ENCODE measurements around the gene UFM1. TPM values are rescaled to one million over a fixed set of nuclear protein-coding genes. Genes with fewer than 3 reads are reported as not detected.

UFM1 gene
- polyA plus RNA-seq, 3 donors: 36.0 to 56.6 (median 41.8) TPM

DNA sequence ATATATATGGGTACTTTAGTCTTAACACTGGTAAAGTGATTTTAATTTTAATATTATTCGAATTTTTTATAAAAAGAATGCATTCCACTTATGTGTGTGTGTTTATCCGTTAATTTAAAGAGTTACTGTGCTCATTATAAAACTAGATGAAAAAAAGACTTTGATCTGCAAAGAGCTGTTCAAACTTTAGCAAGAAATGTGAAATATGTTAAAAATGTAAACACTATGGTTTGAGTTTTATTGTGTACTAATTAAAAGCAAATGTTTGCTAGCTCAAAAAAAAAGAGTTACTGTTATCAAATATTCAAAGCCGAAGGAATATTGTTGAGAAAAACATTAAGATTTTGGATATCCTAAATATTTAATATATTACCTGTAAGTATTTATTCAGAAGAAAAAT is 34.5 kb downstream of the UFM1 start:
- H3K27ac ChIP-seq (ENCODE audit: low read depth in 1 of 2, low read length in 2 of 2): no peak overlapping the region
- Mint-ChIP-seq H3K9me3 (no peaks in the 10 kb centered on the region), H3K4me1 (no peaks in the 10 kb centered on the region), H3K27me3 (ENCODE audit: low read depth in 3 of 3) (peaks cover 0 to 6% (median 2%) of the 10 kb centered on the region in 3 donors), H3K27ac (no peak overlapping the region), H3K4me3 (no peak overlapping the region), H3K36me3 (no peaks in the 10 kb centered on the region)
- H4K20me1 ChIP-seq (ENCODE audit: insufficient read depth, low read length): no peaks in the 10 kb centered on the region
- peaks cover 0 to 3% of the 10 kb centered on the region in 2 donors for H3K27me3 ChIP-seq (ENCODE audit: control insufficient read depth in 2 of 2, insufficient read depth in 2 of 2, low read length in 2 of 2)
- H3K79me2 ChIP-seq (ENCODE audit: insufficient read depth, low read length): no peaks in the 10 kb centered on the region
- TF ChIP-seq, protein P1, sequence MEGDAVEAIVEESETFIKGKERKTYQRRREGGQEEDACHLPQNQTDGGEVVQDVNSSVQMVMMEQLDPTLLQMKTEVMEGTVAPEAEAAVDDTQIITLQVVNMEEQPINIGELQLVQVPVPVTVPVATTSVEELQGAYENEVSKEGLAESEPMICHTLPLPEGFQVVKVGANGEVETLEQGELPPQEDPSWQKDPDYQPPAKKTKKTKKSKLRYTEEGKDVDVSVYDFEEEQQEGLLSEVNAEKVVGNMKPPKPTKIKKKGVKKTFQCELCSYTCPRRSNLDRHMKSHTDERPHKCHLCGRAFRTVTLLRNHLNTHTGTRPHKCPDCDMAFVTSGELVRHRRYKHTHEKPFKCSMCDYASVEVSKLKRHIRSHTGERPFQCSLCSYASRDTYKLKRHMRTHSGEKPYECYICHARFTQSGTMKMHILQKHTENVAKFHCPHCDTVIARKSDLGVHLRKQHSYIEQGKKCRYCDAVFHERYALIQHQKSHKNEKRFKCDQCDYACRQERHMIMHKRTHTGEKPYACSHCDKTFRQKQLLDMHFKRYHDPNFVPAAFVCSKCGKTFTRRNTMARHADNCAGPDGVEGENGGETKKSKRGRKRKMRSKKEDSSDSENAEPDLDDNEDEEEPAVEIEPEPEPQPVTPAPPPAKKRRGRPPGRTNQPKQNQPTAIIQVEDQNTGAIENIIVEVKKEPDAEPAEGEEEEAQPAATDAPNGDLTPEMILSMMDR (IDR thresholded peaks at IDR 0.05): no peak
- H3K9ac ChIP-seq (ENCODE audit: insufficient read depth, low read length, poor library complexity, severe bottlenecking): no peak overlapping the region
- no peaks in the 10 kb centered on the region for H3K4me1 ChIP-seq (ENCODE audit: control insufficient read depth in 1 of 2, insufficient read depth in 2 of 2, low read length in 2 of 2)
- whole genome bisulfite sequencing (ENCODE audit: insufficient coverage): no CpG with 5 or more reads among the region's 3 CpGs
- no peaks in the 10 kb centered on the region for H3K36me3 ChIP-seq (replicated peaks in 1 of 2; ENCODE audit: control insufficient read depth in 1 of 2, insufficient read depth in 2 of 2, low read length in 2 of 2)
- H3K9me3 ChIP-seq (replicated peaks in 1 of 2; ENCODE audit: control insufficient read depth in 1 of 2, insufficient read depth in 1 of 2, low read length in 2 of 2): no peaks in the 10 kb centered on the region
- no peak overlapping the region for H2AFZ ChIP-seq (ENCODE audit: insufficient read depth, low read depth, low read length, poor library complexity, severe bottlenecking)
- H3K4me2 ChIP-seq (replicated peaks; ENCODE audit: extremely low read depth, low read length, poor library complexity, severe bottlenecking): no peak overlapping the region
- intact Hi-C loops (cut with micrococcal nuclease): no loop called here
- H3K4me3 ChIP-seq (replicated peaks in 1 of 3; ENCODE audit: low read depth in 2 of 3, low read length in 3 of 3): no peak overlapping the region
- DNase-seq: no peak

- intact Hi-C loops (cut with micrococcal nuclease): no loop called here
- H3K27me3 ChIP-seq (ENCODE audit: control insufficient read depth in 2 of 2, insufficient read depth in 2 of 2, low read length in 2 of 2): peaks cover 0 to 3% of the 10 kb centered on the region in 2 donors
- no peaks in the 10 kb centered on the region for H3K36me3 ChIP-seq (replicated peaks in 1 of 2; ENCODE audit: control insufficient read depth in 1 of 2, insufficient read depth in 2 of 2, low read length in 2 of 2)
- Mint-ChIP-seq H3K27me3 (ENCODE audit: low read depth in 3 of 3) (peaks cover 0 to 2% (median 2%) of the 10 kb centered on the region in 3 donors), H3K4me1 (no peaks in the 10 kb centered on the region), H3K9me3 (peaks cover 0 to 1% (median 0%) of the 10 kb centered on the region in 7 donors), H3K4me3 (no peak overlapping the region), H3K27ac (no peak overlapping the region), H3K36me3 (no peaks in the 10 kb centered on the region)
- WGBS (ENCODE audit: insufficient coverage): 68% methylated on average over 8 of the region's 9 CpGs
- no peak for DNase-seq
- H3K4me2 ChIP-seq (replicated peaks; ENCODE audit: extremely low read depth, low read length, poor library complexity, severe bottlenecking): no peak overlapping the region
- H3K4me1 ChIP-seq (ENCODE audit: control insufficient read depth in 1 of 2, insufficient read depth in 2 of 2, low read length in 2 of 2): no peaks in the 10 kb centered on the region
- TF ChIP-seq, protein P1 (IDR thresholded peaks at IDR 0.05): no peak
- H2AFZ ChIP-seq (ENCODE audit: insufficient read depth, low read depth, low read length, poor library complexity, severe bottlenecking): no peak overlapping the region
- no peak overlapping the region for H3K4me3 ChIP-seq (replicated peaks in 1 of 3; ENCODE audit: low read depth in 2 of 3, low read length in 3 of 3)
- no peaks in the 10 kb centered on the region for H3K79me2 ChIP-seq (ENCODE audit: insufficient read depth, low read length)
- H3K27ac ChIP-seq (ENCODE audit: low read depth in 1 of 2, low read length in 2 of 2): no peak overlapping the region
- no peak overlapping the region for H3K9ac ChIP-seq (ENCODE audit: insufficient read depth, low read length, poor library complexity, severe bottlenecking)
- no peaks in the 10 kb centered on the region for H4K20me1 ChIP-seq (ENCODE audit: insufficient read depth, low read length)
- H3K9me3 ChIP-seq (replicated peaks in 1 of 2; ENCODE audit: control insufficient read depth in 1 of 2, insufficient read depth in 1 of 2, low read length in 2 of 2): no peaks in the 10 kb centered on the region
Observed at GRCh38 chr13:38385153-38385891, 35.7 kb downstream of the UFM1 start.

Measured in CD14-positive monocyte (primary cell).